Spleen (tissue), 11 donors: ENCODE data around the gene L2HGDH. TPM values are rescaled to one million over a fixed set of nuclear protein-coding genes. Genes with fewer than 3 reads are reported as not detected.

ENCODE experiments used
- DNase-seq: peaks from one replicate; pipeline ENCODE4 v3.0.0-alpha.2; 2020
- H3K27ac ChIP-seq, 8 donors: fragments of 200-600 bp; sonication (generic) in 7 of 8; 1 replicate in 4 of 8; 2 replicates in 4 of 8; pipeline versions ENCODE4 v1.5.0 to v1.8.0; 2016 to 2021; ENCODE audit warnings: inconsistent platforms in 4 of 8, mild to moderate bottlenecking in 4 of 8, moderate library complexity in 1 of 8
- H3K27me3 ChIP-seq, 7 donors: fragments of 200-600 bp; sonication (generic) in 6 of 7; replicated peaks in 1 of 7; 1 replicate in 4 of 7; 2 replicates in 3 of 7; pipeline versions ENCODE4 v1.5.0 to v1.8.0; 2016 to 2021; ENCODE audit warnings: inconsistent platforms in 3 of 7, mild to moderate bottlenecking in 1 of 7
- H3K36me3 ChIP-seq, 6 donors: fragments of 200-600 bp; sonication (generic) in 5 of 6; 1 replicate in 4 of 6; 2 replicates in 2 of 6; pipeline versions ENCODE4 v1.5.0 to v1.8.0; 2016 to 2021; ENCODE audit warnings: inconsistent platforms in 2 of 6
- H3K4me1 ChIP-seq, 6 donors: fragments of 200-600 bp; sonication (generic) in 5 of 6; 1 replicate in 3 of 6; 2 replicates in 3 of 6; pipeline versions ENCODE4 v1.5.0 to v1.8.0; 2016 to 2021; ENCODE audit warnings: inconsistent platforms in 3 of 6
- H3K4me3 ChIP-seq, 8 donors: fragments of 200-600 bp; sonication (generic) in 7 of 8; 1 replicate in 4 of 8; 2 replicates in 4 of 8; pipeline versions ENCODE4 v1.5.0 to v1.8.0; 2016 to 2021; ENCODE audit warnings: inconsistent platforms in 4 of 8, mild to moderate bottlenecking in 4 of 8, moderate library complexity in 2 of 8
- H3K9me3 ChIP-seq, 8 donors: fragments of 200-600 bp; sonication (generic) in 7 of 8; 1 replicate in 4 of 8; 2 replicates in 4 of 8; pipeline versions ENCODE4 v1.5.0 to v1.8.0; 2016 to 2021; ENCODE audit warnings: inconsistent platforms in 4 of 8
- CTCF ChIP-seq, 11 experiments: fragments of 200-600 bp in 7 of 11; fragments of 450-650 bp in 4 of 11; sonication (generic) in 4 of 11; IDR thresholded peaks in 8 of 11; conservative IDR thresholded peaks in 3 of 11; 1 replicate in 7 of 11; 2 replicates in 4 of 11; pipeline versions ENCODE4 v1.4.0 to v1.8.0; 2016 to 2021; ENCODE audit warnings: antibody characterized with exemption in 11 of 11, inconsistent platforms in 4 of 11, mild to moderate bottlenecking in 1 of 11
- POLR2A ChIP-seq, 3 donors: fragments of 450-650 bp; IDR thresholded peaks; one replicate each; pipeline ENCODE4 v1.5.1; 2017; ENCODE audit warnings: antibody characterized with exemption in 3 of 3, mild to moderate bottlenecking in 1 of 3
- POLR2AphosphoS5 ChIP-seq, 3 donors: sonication (generic); formaldehyde crosslinking; IDR thresholded peaks; one replicate each; pipeline ENCODE4 v1.5.1; 2017; ENCODE audit warnings: antibody characterized with exemption in 3 of 3
- WGBS, 5 donors: extraction: QIAGEN DNeasy Blood & Tissue Kit in 3 of 5; methylation state at CpG; one replicate each; pipeline versions ENCODE4 v1.1.5 to v1.1.7; 2013 to 2018; 5-methylcytosine and 5-hydroxymethylcytosine counted together
- intact Hi-C: fragments of 100-400 bp; cut with DNase I; formaldehyde crosslinking; loops from one replicate; pipeline ENCODE4 v1.15.0; 2023; ENCODE audit warnings: low total_unique reads
- polyA plus RNA-seq, 3 donors: library from polyadenylated mRNA; stranded (reverse); fragments of 200-250 nt; gene quantifications; one replicate each; pipeline ENCODE4 v1.2.1, GENCODE V29; 2013
- total RNA-seq, 7 donors: library from RNA; depleted of rRNA in 3 of 7; stranded (reverse); fragments of >200 nt in 3 of 7; fragmentation: NEBNext Ultra II Directional in 4 of 7; extraction: Animal tissue kit (Norgen Biotek cat#: 25700) in 4 of 7; gene quantifications; one replicate each; pipeline versions ENCODE4 v1.1.0 to v1.2.1, GENCODE V29; 2016 to 2021
- donor health status: healthy with polysubstance abuse.
- donor health status: DM: no; HTN: no; CAD: no; lungs with moderate emphysema.
- donor health status: DM: no; HTN: no; CAD: no.
- donor health status: Bipolar disorder and iron deficiency.
- donor health status: healthy.
- donor health status: DM: no; HTN: no; CAD: no.
- donor health status: DM: yes; HTN: yes; CAD: no.

L2HGDH gene
- total and polyA plus RNA-seq, 10 donors, result 0.72 to 4.9 (median 3.3) TPM

GRCh38 chr14:50242096-50242495, 69.9 kb downstream of the L2HGDH start:
- H3K9me3 ChIP-seq, result no peaks in the 10 kb centered on the region
- peak overlapping the region in 3 of 8 donors; percentile 15 to 44 (median 29) for H3K27ac ChIP-seq
- TF ChIP-seq POLR2AphosphoS5 (IDR thresholded peaks at IDR 0.05) (no peak), POLR2A (IDR thresholded peaks at IDR 0.05) (no peak), CTCF (IDR thresholded peaks at IDR 0.05 in 8 of 11, conservative IDR thresholded peaks at IDR 0.05 in 3 of 11) (no peak)
- 72 to 97% (median 87%) methylated on average over 1 of the region's 1 CpG for WGBS, 5 donors
- peaks cover 0 to 8% (median 0%) of the 10 kb centered on the region in 6 donors for H3K4me1 ChIP-seq
- DNase-seq, result no peak
- no peaks in the 10 kb centered on the region for H3K36me3 ChIP-seq
- no peak overlapping the region for H3K4me3 ChIP-seq
- no peaks in the 10 kb centered on the region for H3K27me3 ChIP-seq
- intact Hi-C loops, result no loop called here

GRCh38 chr14:50237427-50237826, 74.6 kb downstream of the L2HGDH start:
- Histone ChIP-seq H3K27me3 (no peaks in the 10 kb centered on the region), H3K4me3 (no peak overlapping the region), H3K27ac (peak overlapping the region in 4 of 8 donors; percentile 32 to 63 (median 54)), H3K36me3 (no peaks in the 10 kb centered on the region), H3K4me1 (peaks cover 0 to 18% (median 1%) of the 10 kb centered on the region in 6 donors), H3K9me3 (peaks cover 0 to 7% (median 0%) of the 10 kb centered on the region in 8 donors)
- 9 to 28% (median 18%) methylated on average over 3 of the region's 3 CpGs for WGBS, 5 donors
- DNase-seq, result no peak
- no peak for TF ChIP-seq POLR2A (IDR thresholded peaks at IDR 0.05)
- TF ChIP-seq CTCF (IDR thresholded peaks at IDR 0.05 in 8 of 11, conservative IDR thresholded peaks at IDR 0.05 in 3 of 11), result no peak
- no peak for TF ChIP-seq POLR2AphosphoS5 (IDR thresholded peaks at IDR 0.05)
- intact Hi-C loops, result no loop called here

GRCh38 chr14:50233951-50234250, 78.1 kb downstream of the L2HGDH start:
- Histone ChIP-seq H3K4me3 (no peak overlapping the region), H3K27ac (no peak overlapping the region), H3K36me3 (no peaks in the 10 kb centered on the region), H3K27me3 (no peaks in the 10 kb centered on the region), H3K4me1 (peaks cover 0 to 39% (median 20%) of the 10 kb centered on the region in 6 donors), H3K9me3 (peaks cover 0 to 7% (median 0%) of the 10 kb centered on the region in 8 donors)
- intact Hi-C loops, result no loop called here
- TF ChIP-seq POLR2AphosphoS5 (IDR thresholded peaks at IDR 0.05) (no peak), POLR2A (IDR thresholded peaks at IDR 0.05) (no peak), CTCF (IDR thresholded peaks at IDR 0.05 in 8 of 11, conservative IDR thresholded peaks at IDR 0.05 in 3 of 11) (no peak)
- no peak for DNase-seq
- 75 to 87% (median 78%) methylated on average over 4 of the region's 4 CpGs for WGBS, 5 donors

- intact Hi-C loops, result no loop called here
Measured at GRCh38 chr14:50233166-50233950, 78.7 kb downstream of the L2HGDH start.

More at GRCh38 chr14:50233166-50233950, 78.7 kb downstream of the L2HGDH start:
- H3K4me1 ChIP-seq, result peaks cover 2 to 45% (median 26%) of the 10 kb centered on the region in 6 donors
- no peaks in the 10 kb centered on the region for H3K27me3 ChIP-seq
- TF ChIP-seq CTCF (IDR thresholded peaks at IDR 0.05 in 8 of 11, conservative IDR thresholded peaks at IDR 0.05 in 3 of 11) (no peak), POLR2AphosphoS5 (IDR thresholded peaks at IDR 0.05) (no peak), POLR2A (IDR thresholded peaks at IDR 0.05) (no peak)
- no peaks in the 10 kb centered on the region for H3K36me3 ChIP-seq
- no peak overlapping the region for H3K27ac ChIP-seq
- H3K4me3 ChIP-seq, result no peak overlapping the region
- 74 to 90% (median 86%) methylated on average over 14 of the region's 14 CpGs for WGBS, 5 donors
- H3K9me3 ChIP-seq, result peaks cover 0 to 7% (median 0%) of the 10 kb centered on the region in 8 donors
- DNase-seq, result no peak
